D341Med (cell line): ENCODE data around the gene LIMK1.
"Not testable (repeated sequence)": the region's sequence is repeated elsewhere in the genome, so short reads cannot be mapped to it uniquely, and the experiment has no call there.

ENCODE experiments used
- DNase-seq: peaks from one replicate; pipeline ENCODE4 v3.0.0; 2012; ENCODE audit warnings: low spot score

LIMK1 gene

GRCh38 chr7:74084722-74085578 is 1.3 kb downstream of the LIMK1 start:
- no peak for DNase-seq

- no peak for DNase-seq
These were observed 4.3 kb downstream of the LIMK1 start for GRCh38 chr7:74087791-74088453.

GRCh38 chr7:74092321-74092963 is 8.8 kb downstream of the LIMK1 start:
- peak; percentile 43 for DNase-seq

GRCh38 chr7:74092964-74093471 is 9.4 kb downstream of the LIMK1 start:
- peak; percentile 35 for DNase-seq

- DNase-seq: no peak
These were observed 10.1 kb downstream of the LIMK1 start for GRCh38 chr7:74093671-74094223.

GRCh38 chr7:74094224-74095101 is 10.9 kb downstream of the LIMK1 start:
- no peak for DNase-seq

GRCh38 chr7:74095135-74095534 is 11.5 kb downstream of the LIMK1 start:
- DNase-seq: no peak

GRCh38 chr7:74097937-74098614 is 14.5 kb downstream of the LIMK1 start:
- peak; percentile 32 for DNase-seq

- DNase-seq: no peak
These were observed 15.4 kb downstream of the LIMK1 start for GRCh38 chr7:74099031-74099430.

- no peak for DNase-seq
These were observed 17.6 kb downstream of the LIMK1 start for GRCh38 chr7:74101061-74101681.

- no peak for DNase-seq
These were observed 19.7 kb downstream of the LIMK1 start for GRCh38 chr7:74103219-74103772.

GRCh38 chr7:74104702-74105101 is 21.1 kb downstream of the LIMK1 start:
- no peak for DNase-seq

GRCh38 chr7:74105992-74106391 is 22.4 kb downstream of the LIMK1 start:
- no peak for DNase-seq

- peak; percentile 25 for DNase-seq
These were observed 23.2 kb downstream of the LIMK1 start for GRCh38 chr7:74106846-74107245.

- no peak for DNase-seq
These were observed 31.7 kb downstream of the LIMK1 start for GRCh38 chr7:74115326-74115725.

- no peak for DNase-seq
These were observed 32.8 kb downstream of the LIMK1 start for GRCh38 chr7:74116356-74116755.

GRCh38 chr7:74119831-74120230 is 36.2 kb downstream of the LIMK1 start:
- no peak for DNase-seq

GRCh38 chr7:74121401-74122249 is 38.0 kb downstream of the LIMK1 start:
- DNase-seq: no peak

GRCh38 chr7:74123892-74124291 is 40.3 kb downstream of the LIMK1 start:
- DNase-seq: not testable (repeated sequence)
